Osteoblast (primary cell): ENCODE measurements around the gene ZBED1. TPM values are rescaled to one million over a fixed set of nuclear protein-coding genes. Genes with fewer than 3 reads are reported as not detected.

ENCODE experiments used
- DNase-seq: peaks from one replicate; pipeline ENCODE4 v3.0.0; 2011; ENCODE audit warnings: low spot score, mixed read lengths; ENCODE audit not compliant: insufficient read length; ENCODE audit errors: missing footprints
- H2AFZ ChIP-seq: 2 replicates; pipeline ENCODE4 v1.6.0; 2011; ENCODE audit warnings: mild to moderate bottlenecking, low read length
- H3K27ac ChIP-seq: 2 replicates; pipeline ENCODE4 v1.5.1; 2011; ENCODE audit warnings: mild to moderate bottlenecking, low read depth, low read length, moderate library complexity
- H3K27me3 ChIP-seq: 2 replicates; pipeline ENCODE4 v1.6.0; 2012; ENCODE audit warnings: mild to moderate bottlenecking, control low read depth, inconsistent platforms, low read length, moderate library complexity; ENCODE audit not compliant: insufficient read depth
- H3K36me3 ChIP-seq: 2 replicates; pipeline ENCODE4 v1.5.1; 2011; ENCODE audit warnings: mild to moderate bottlenecking, low read length, control low read depth, moderate library complexity; ENCODE audit not compliant: insufficient read depth
- H3K4me1 ChIP-seq: 2 replicates; pipeline ENCODE4 v1.5.1; 2011; ENCODE audit warnings: mild to moderate bottlenecking, low read length, control low read depth, moderate library complexity; ENCODE audit not compliant: insufficient read depth
- H3K4me2 ChIP-seq: 2 replicates; pipeline ENCODE4 v1.6.0; 2011; ENCODE audit warnings: mild to moderate bottlenecking, low read length; ENCODE audit not compliant: insufficient read depth
- H3K4me3 ChIP-seq: fragments of 200-600 bp; sonication (generic); 3 replicates; pipeline ENCODE4 v1.5.1; 2012; ENCODE audit warnings: mild to moderate bottlenecking, low read length, inconsistent platforms; ENCODE audit not compliant: insufficient read depth
- H3K79me2 ChIP-seq: 2 replicates; pipeline ENCODE4 v1.6.0; 2012; ENCODE audit warnings: mild to moderate bottlenecking, low read length, control low read depth, inconsistent platforms; ENCODE audit not compliant: insufficient read depth
- H3K9me3 ChIP-seq: 2 replicates; pipeline ENCODE4 v1.5.1; 2011; ENCODE audit warnings: low read depth, low read length, control low read depth
- H4K20me1 ChIP-seq: 2 replicates; pipeline ENCODE4 v1.6.0; 2012; ENCODE audit warnings: mild to moderate bottlenecking, low read length, control low read depth; ENCODE audit not compliant: insufficient read depth
- total RNA-seq: library from RNA; depleted of rRNA; stranded (reverse); fragments of >200 nt; gene quantifications from 2 replicates; pipeline ENCODE4 v1.2.3, GENCODE V29; 2012
- TF ChIP-seq, protein P1 (sequence below): IDR thresholded peaks from 2 replicates; pipeline ENCODE4 v1.5.1; 2011; ENCODE audit warnings: mild to moderate bottlenecking, low read depth, low read length, moderate library complexity; ENCODE audit errors: extremely low read depth

Gene ZBED1
- total RNA-seq, 1 donor, result 57.2 TPM

- Histone ChIP-seq H3K79me2 (peaks cover 2% of the 10 kb centered on the region), H3K27me3 (no peaks in the 10 kb centered on the region), H3K27ac (no peak overlapping the region), H4K20me1 (peaks cover 8% of the 10 kb centered on the region), H3K4me1 (no peaks in the 10 kb centered on the region), H3K4me2 (no peak overlapping the region), H3K4me3 (no peak overlapping the region), H3K9me3 (no peaks in the 10 kb centered on the region), H2AFZ (no peak overlapping the region), H3K36me3 (no peaks in the 10 kb centered on the region)
- TF ChIP-seq, protein P1, sequence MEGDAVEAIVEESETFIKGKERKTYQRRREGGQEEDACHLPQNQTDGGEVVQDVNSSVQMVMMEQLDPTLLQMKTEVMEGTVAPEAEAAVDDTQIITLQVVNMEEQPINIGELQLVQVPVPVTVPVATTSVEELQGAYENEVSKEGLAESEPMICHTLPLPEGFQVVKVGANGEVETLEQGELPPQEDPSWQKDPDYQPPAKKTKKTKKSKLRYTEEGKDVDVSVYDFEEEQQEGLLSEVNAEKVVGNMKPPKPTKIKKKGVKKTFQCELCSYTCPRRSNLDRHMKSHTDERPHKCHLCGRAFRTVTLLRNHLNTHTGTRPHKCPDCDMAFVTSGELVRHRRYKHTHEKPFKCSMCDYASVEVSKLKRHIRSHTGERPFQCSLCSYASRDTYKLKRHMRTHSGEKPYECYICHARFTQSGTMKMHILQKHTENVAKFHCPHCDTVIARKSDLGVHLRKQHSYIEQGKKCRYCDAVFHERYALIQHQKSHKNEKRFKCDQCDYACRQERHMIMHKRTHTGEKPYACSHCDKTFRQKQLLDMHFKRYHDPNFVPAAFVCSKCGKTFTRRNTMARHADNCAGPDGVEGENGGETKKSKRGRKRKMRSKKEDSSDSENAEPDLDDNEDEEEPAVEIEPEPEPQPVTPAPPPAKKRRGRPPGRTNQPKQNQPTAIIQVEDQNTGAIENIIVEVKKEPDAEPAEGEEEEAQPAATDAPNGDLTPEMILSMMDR, result no peak
- DNase-seq, result no peak
Observed at GRCh38 chrX:2439613-2440012, 61.2 kb downstream of the ZBED1 start.

Other genes starting within 250 kb of the ZBED1 start
- 37.6 and 38.3 TPM in 2 replicates for gene DHRSX, start within 50 bp of the ZBED1 start, total RNA-seq
- 331 and 455 TPM in 2 replicates for gene CD99, start 190.3 kb upstream of the ZBED1 start, total RNA-seq